Measurements from ENCODE around the gene PFKFB1.

The PFKFB1 gene

GRCh38 chrX:55014897-55015299 lies 20.9 kb upstream of the PFKFB1 start:
- no peak for TF ChIP-seq SIN3A (IDR thresholded peaks at IDR 0.05; ENCODE audit: borderline replicate concordance, insufficient read depth, low read length)
- TF ChIP-seq, protein P1, sequence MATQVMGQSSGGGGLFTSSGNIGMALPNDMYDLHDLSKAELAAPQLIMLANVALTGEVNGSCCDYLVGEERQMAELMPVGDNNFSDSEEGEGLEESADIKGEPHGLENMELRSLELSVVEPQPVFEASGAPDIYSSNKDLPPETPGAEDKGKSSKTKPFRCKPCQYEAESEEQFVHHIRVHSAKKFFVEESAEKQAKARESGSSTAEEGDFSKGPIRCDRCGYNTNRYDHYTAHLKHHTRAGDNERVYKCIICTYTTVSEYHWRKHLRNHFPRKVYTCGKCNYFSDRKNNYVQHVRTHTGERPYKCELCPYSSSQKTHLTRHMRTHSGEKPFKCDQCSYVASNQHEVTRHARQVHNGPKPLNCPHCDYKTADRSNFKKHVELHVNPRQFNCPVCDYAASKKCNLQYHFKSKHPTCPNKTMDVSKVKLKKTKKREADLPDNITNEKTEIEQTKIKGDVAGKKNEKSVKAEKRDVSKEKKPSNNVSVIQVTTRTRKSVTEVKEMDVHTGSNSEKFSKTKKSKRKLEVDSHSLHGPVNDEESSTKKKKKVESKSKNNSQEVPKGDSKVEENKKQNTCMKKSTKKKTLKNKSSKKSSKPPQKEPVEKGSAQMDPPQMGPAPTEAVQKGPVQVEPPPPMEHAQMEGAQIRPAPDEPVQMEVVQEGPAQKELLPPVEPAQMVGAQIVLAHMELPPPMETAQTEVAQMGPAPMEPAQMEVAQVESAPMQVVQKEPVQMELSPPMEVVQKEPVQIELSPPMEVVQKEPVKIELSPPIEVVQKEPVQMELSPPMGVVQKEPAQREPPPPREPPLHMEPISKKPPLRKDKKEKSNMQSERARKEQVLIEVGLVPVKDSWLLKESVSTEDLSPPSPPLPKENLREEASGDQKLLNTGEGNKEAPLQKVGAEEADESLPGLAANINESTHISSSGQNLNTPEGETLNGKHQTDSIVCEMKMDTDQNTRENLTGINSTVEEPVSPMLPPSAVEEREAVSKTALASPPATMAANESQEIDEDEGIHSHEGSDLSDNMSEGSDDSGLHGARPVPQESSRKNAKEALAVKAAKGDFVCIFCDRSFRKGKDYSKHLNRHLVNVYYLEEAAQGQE (IDR thresholded peaks at IDR 0.05; ENCODE audit: insufficient read depth in 1 of 2, low read depth in 2 of 2, low read length in 2 of 2) = no peak

- TF ChIP-seq POLR2AphosphoS5 (IDR thresholded peaks at IDR 0.05; ENCODE audit: low read depth, low read length) (no peak), TAF1 (IDR thresholded peaks at IDR 0.05; ENCODE audit: borderline replicate concordance, insufficient read depth, low read length) (no peak), SIN3A (IDR thresholded peaks at IDR 0.05; ENCODE audit: borderline replicate concordance, insufficient read depth, low read length) (no peak), FOXP2 (optimal IDR thresholded peaks at IDR 0.05; ENCODE audit: borderline replicate concordance, extremely low read depth, extremely low read length, insufficient read depth) (no peak)
- TF ChIP-seq, protein P1 (IDR thresholded peaks at IDR 0.05; ENCODE audit: insufficient read depth in 1 of 2, low read depth in 2 of 2, low read length in 2 of 2) = no peak
Measured at GRCh38 chrX:55011294-55011693, 17.3 kb upstream of the PFKFB1 start.

DNA sequence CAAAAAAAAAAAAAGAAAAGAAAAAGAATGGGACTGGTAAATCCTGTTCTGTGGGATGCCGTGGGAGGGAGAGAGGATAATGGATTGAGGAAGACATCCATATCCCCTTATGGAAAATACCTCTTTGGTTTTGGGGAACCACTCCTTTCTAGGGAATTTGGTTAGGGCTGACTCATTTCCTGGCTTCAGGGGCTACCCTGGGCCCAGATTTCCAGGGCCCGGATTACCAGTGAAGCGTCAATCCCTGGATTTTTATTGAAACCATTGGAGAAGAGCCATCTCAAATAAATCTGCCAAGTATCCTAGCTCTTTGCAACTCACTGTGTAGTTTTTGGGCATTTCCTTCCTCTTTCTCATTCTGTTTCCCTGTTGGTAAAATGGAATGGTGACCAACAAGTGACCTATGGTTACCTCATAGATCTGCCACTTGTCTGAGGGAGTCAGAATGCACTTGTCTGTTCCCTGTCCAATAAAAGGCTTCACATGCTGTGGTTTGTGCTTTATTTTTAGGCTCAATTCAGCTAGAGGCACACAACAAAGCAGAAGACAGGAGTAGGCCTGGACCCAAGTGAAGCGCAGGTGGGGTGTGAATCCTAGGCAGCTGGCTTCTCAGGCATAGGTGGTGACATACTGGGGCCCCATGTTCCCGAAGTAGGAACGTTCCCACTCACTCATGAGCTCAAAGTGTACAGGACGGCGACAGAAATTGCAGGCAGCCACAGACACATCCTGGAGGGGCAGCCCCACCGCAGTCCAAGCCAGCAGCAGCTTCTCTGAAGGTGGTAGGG lies 14.8 kb upstream of the PFKFB1 start:
- TF ChIP-seq POLR2AphosphoS5 (IDR thresholded peaks at IDR 0.05; ENCODE audit: low read depth, low read length) = no peak
- TF ChIP-seq TAF1 (IDR thresholded peaks at IDR 0.05; ENCODE audit: borderline replicate concordance, insufficient read depth, low read length) = no peak
- no peak for TF ChIP-seq SIN3A (IDR thresholded peaks at IDR 0.05; ENCODE audit: borderline replicate concordance, insufficient read depth, low read length)
- TF ChIP-seq, protein P1 (IDR thresholded peaks at IDR 0.05; ENCODE audit: insufficient read depth in 1 of 2, low read depth in 2 of 2, low read length in 2 of 2) = no peak
- TF ChIP-seq FOXP2 (optimal IDR thresholded peaks at IDR 0.05; ENCODE audit: borderline replicate concordance, extremely low read depth, extremely low read length, insufficient read depth) = no peak

DNA sequence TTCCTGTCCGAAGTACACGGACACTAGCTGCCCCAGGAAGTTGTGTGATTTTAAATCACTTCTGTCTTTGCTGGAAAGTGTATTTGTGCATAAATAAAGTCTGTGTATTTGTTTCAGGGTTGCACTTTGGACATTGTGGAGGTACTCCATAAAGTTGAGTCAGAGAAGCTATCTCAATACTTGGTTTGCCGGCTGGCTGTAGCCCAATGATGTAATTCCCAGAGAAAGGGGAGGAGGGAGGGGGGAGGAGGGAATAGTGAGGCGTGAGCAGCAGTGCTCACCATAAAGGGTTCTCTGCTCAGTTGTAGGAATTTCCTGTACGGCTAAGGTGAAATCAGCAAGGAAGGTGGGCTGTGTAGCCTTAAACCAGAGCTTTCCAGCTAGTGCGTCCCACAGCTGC lies 13.7 kb upstream of the PFKFB1 start:
- TF ChIP-seq, protein P1 (IDR thresholded peaks at IDR 0.05; ENCODE audit: insufficient read depth in 1 of 2, low read depth in 2 of 2, low read length in 2 of 2) = no peak
- TF ChIP-seq TAF1 (IDR thresholded peaks at IDR 0.05; ENCODE audit: borderline replicate concordance, insufficient read depth, low read length) (no peak), POLR2AphosphoS5 (IDR thresholded peaks at IDR 0.05; ENCODE audit: low read depth, low read length) (no peak), SIN3A (IDR thresholded peaks at IDR 0.05; ENCODE audit: borderline replicate concordance, insufficient read depth, low read length) (no peak), FOXP2 (optimal IDR thresholded peaks at IDR 0.05; ENCODE audit: borderline replicate concordance, extremely low read depth, extremely low read length, insufficient read depth) (no peak)
